Stimulated activated CD8-positive, alpha-beta memory T cell treated with anti-CD3 and anti-CD28 coated beads, Interleukin-2, amount 100 ng/mL, for 48 hours (primary cell): ENCODE data around the gene FAM72B.
"Not testable (repeated sequence)": the region's sequence is repeated elsewhere in the genome, so short reads cannot be mapped to it uniquely, and the experiment has no call there.

Experiments used
- DNase-seq, 2 donors: peaks; one replicate each; pipeline ENCODE4 v3.0.0-alpha.2; 2020; ENCODE audit warnings: low read depth in 2 of 2

The FAM72B gene

GRCh38 chr1:121152788-121153187 is 31.4 kb downstream of the FAM72B start:
- DNase-seq: not testable (repeated sequence)

GRCh38 chr1:121151294-121151693 is 32.8 kb downstream of the FAM72B start:
- DNase-seq: not testable (repeated sequence)

- not testable (repeated sequence) for DNase-seq
These were observed 35.5 kb downstream of the FAM72B start for GRCh38 chr1:121148489-121149190.

- DNase-seq: not testable (repeated sequence)
These were observed 43.7 kb downstream of the FAM72B start for GRCh38 chr1:121140393-121140792.

GRCh38 chr1:121131494-121131893 is 52.6 kb downstream of the FAM72B start:
- DNase-seq: not testable (repeated sequence)

- DNase-seq: not testable (repeated sequence)
These were observed 65.7 kb downstream of the FAM72B start for GRCh38 chr1:121118480-121118824.
